Heart right ventricle (tissue), 16 donors: Measurements from ENCODE around the gene RYR1. TPM values are rescaled to one million over a fixed set of nuclear protein-coding genes. Genes with fewer than 3 reads are reported as not detected.
"Not testable (repeated sequence)": the region's sequence is repeated elsewhere in the genome, so short reads cannot be mapped to it uniquely, and the experiment has no call there.

ENCODE experiments used
- ATAC-seq, 8 donors: fragments of 200-7000 bp; cut with Tn5 transposase; one replicate each; pipeline ENCODE4 v1.9.1; 2020; ENCODE audit warnings: mild to moderate bottlenecking in 8 of 8, moderate library complexity in 8 of 8, moderate number of reproducible peaks in 1 of 8
- DNase-seq, 2 donors: peaks; one replicate each; pipeline ENCODE4 v3.0.0-alpha.2; 2020
- H3K27ac ChIP-seq, 10 donors: fragments of 200-600 bp; sonication (generic) in 2 of 10; one replicate each; pipeline versions ENCODE4 v1.5.0 to v1.8.0; 2020 to 2022; ENCODE audit warnings: mild to moderate bottlenecking in 3 of 10
- H3K27me3 ChIP-seq, 7 donors: fragments of 200-600 bp; one replicate each; pipeline ENCODE4 v1.8.0; 2021 to 2022; ENCODE audit warnings: mild to moderate bottlenecking in 2 of 7
- H3K36me3 ChIP-seq, 9 donors: fragments of 200-600 bp; sonication (generic) in 1 of 9; one replicate each; pipeline versions ENCODE4 v1.5.0 to v1.8.0; 2020 to 2022; ENCODE audit warnings: mild to moderate bottlenecking in 2 of 9
- H3K4me1 ChIP-seq, 9 donors: fragments of 200-600 bp; sonication (generic) in 1 of 9; one replicate each; pipeline versions ENCODE4 v1.5.0 to v1.8.0; 2020 to 2022; ENCODE audit warnings: mild to moderate bottlenecking in 4 of 9
- H3K4me3 ChIP-seq, 10 donors: fragments of 200-600 bp; sonication (generic) in 2 of 10; one replicate each; pipeline versions ENCODE4 v1.5.0 to v1.8.0; 2020 to 2022; ENCODE audit warnings: mild to moderate bottlenecking in 7 of 10, moderate library complexity in 2 of 10
- H3K9me3 ChIP-seq, 11 donors: fragments of 200-600 bp in 10 of 11; sonication (generic) in 2 of 11; one replicate each; pipeline versions ENCODE4 v1.5.0 to v1.8.0; 2013 to 2022; ENCODE audit warnings: mild to moderate bottlenecking in 2 of 11, control low read depth in 1 of 11, moderate library complexity in 1 of 11
- CTCF ChIP-seq, 9 donors: fragments of 200-600 bp; sonication (generic) in 2 of 9; IDR thresholded peaks; one replicate each; pipeline versions ENCODE4 v1.5.0 to v1.8.0; 2021 to 2022; ENCODE audit warnings: antibody characterized with exemption in 9 of 9, mild to moderate bottlenecking in 5 of 9, moderate library complexity in 1 of 9
- WGBS, 2 donors: extraction: QIAGEN DNeasy Blood & Tissue Kit; methylation state at CpG; one replicate each; pipeline ENCODE4 v1.1.7; 2013; ENCODE audit warnings: inconsistent platforms in 1 of 2; 5-methylcytosine and 5-hydroxymethylcytosine counted together
- intact Hi-C, 10 donors: fragments of 100-400 bp; cut with DNase I; formaldehyde crosslinking; loops; one replicate each; pipeline versions ENCODE4 v1.11.1 to v1.14.2; 2022
- polyA plus RNA-seq, 2 donors: library from polyadenylated mRNA; stranded (reverse); fragments of 200-250 nt; gene quantifications; one replicate each; pipeline ENCODE4 v1.2.3, GENCODE V29; 2013
- total RNA-seq, 10 donors: library from RNA; stranded (reverse); fragmentation: NEBNext Ultra II Directional in 3 of 10; extraction: Animal tissue kit (Norgen Biotek cat#: 25700) in 3 of 10; gene quantifications; one replicate each; pipeline versions ENCODE4 v1.2.1 to v1.2.4, GENCODE V29; 2021 to 2023
- donor health status: Arrhythmogenic right ventricular cardiomyopathy.
- donor health status: ischemic (EF 13 %, LVEDD 7.1; RV severe dilation, severe dysfunction).
- donor health status: healthy with polysubstance abuse.
- donor health status: DM: no; HTN: yes; CAD: no.
- donor health status: DM: no; HTN: no; CAD: no.
- donor health status: ischemic (EF 25% LVEDD 6.9; RV normal size, moderate dysfunction).
- donor health status: ischemic (EF 25% LVEDD 5.7; RV mildly dilated, moderate dysfunction).
- donor health status: healthy.
- donor health status: DM: yes; HTN: yes; CAD: no.
- donor health status: Ischemic cardiomyopathy.
- donor health status: ischemic (EF 35%, LVEDD 5.7; RV mildly dilated, moderate dysfunction).
- donor health status: nonischemic (EF 11% LVEDD 7.7; RV severe dilation, severe dysfunction).
- donor health status: DM: yes; HTN: yes; CAD: no.
- donor health status: PGD.
- donor health status: ischemic (EF 29% LVEDD 5.4; RV normal size, mild dysfunction).
- donor health status: nonischemic (EF 23%, LVEDD 6.1; RV moderate dilation, normal function).

RYR1 gene
- total and polyA plus RNA-seq, 12 donors = 0.20 to 1.7 (median 0.74) TPM

- intact Hi-C loops = loop anchor here in 7 of 10 donors (10.0 kb wide), 4 partner anchors 110 to 1070 kb away; partner anchors contain the start of genes MRPS12 (in 1 of the 7) and SARS2 (in 1 of the 7)
- Histone ChIP-seq H3K9me3 (no peaks in the 10 kb centered on the region), H3K27ac (no peak overlapping the region), H3K4me3 (no peak overlapping the region), H3K36me3 (peaks cover 0 to 50% (median 12%) of the 10 kb centered on the region in 9 donors), H3K4me1 (peaks cover 0 to 17% (median 11%) of the 10 kb centered on the region in 9 donors), H3K27me3 (peaks cover 0 to 14% (median 8%) of the 10 kb centered on the region in 7 donors)
- DNase-seq (no peak), ATAC-seq (no peak)
- 94 to 97% methylated on average over 8 of the region's 8 CpGs for WGBS, 2 donors
- TF ChIP-seq CTCF (IDR thresholded peaks at IDR 0.05) = no peak
These were observed 28.2 kb upstream of the RYR1 start for GRCh38 chr19:38405276-38405675.

GRCh38 chr19:38409631-38410133, 23.8 kb upstream of the RYR1 start:
- ATAC-seq (peak in 7 of 8 donors; percentile 55 to 83 (median 73)), DNase-seq (peak; percentile 30 to 50)
- 29 to 37% methylated on average over 7 of the region's 7 CpGs for WGBS, 2 donors
- no peaks in the 10 kb centered on the region for H3K4me1 ChIP-seq
- no peaks in the 10 kb centered on the region for H3K9me3 ChIP-seq
- H3K4me3 ChIP-seq = no peak overlapping the region
- intact Hi-C loops = loop anchor here in 7 of 10 donors (10.0 kb wide), 4 partner anchors 105 to 1065 kb away; partner anchors contain the start of genes MRPS12 (in 1 of the 7) and SARS2 (in 1 of the 7)
- H3K27ac ChIP-seq = no peak overlapping the region
- no peak for TF ChIP-seq CTCF (IDR thresholded peaks at IDR 0.05)
- H3K27me3 ChIP-seq = peaks cover 0 to 1% (median 0%) of the 10 kb centered on the region in 7 donors
- peaks cover 0 to 68% (median 12%) of the 10 kb centered on the region in 9 donors for H3K36me3 ChIP-seq

- DNase-seq, H3K27ac ChIP-seq, H3K27me3 ChIP-seq, H3K4me1 ChIP-seq, H3K9me3 ChIP-seq, ATAC-seq, H3K4me3 ChIP-seq, intact Hi-C loops: not testable (repeated sequence)
- peaks cover 0 to 65% (median 7%) of the 10 kb centered on the region in 9 donors for H3K36me3 ChIP-seq
- WGBS, 2 donors = 67 to 71% methylated on average over 6 of the region's 6 CpGs
These were observed 23.1 kb upstream of the RYR1 start for GRCh38 chr19:38410407-38410806.

- H3K27me3 ChIP-seq = peaks cover 0 to 4% (median 0%) of the 10 kb centered on the region in 7 donors
- intact Hi-C loops = no loop called here
- no peaks in the 10 kb centered on the region for H3K9me3 ChIP-seq
- WGBS, 2 donors = 83 to 84% methylated on average over 13 of the region's 13 CpGs
- no peaks in the 10 kb centered on the region for H3K4me1 ChIP-seq
- no peak overlapping the region for H3K27ac ChIP-seq
- no peak for DNase-seq
- H3K36me3 ChIP-seq = peaks cover 0 to 60% (median 7%) of the 10 kb centered on the region in 9 donors
- peak in 1 of 8 donors; percentile 35 for ATAC-seq
- no peak for TF ChIP-seq CTCF (IDR thresholded peaks at IDR 0.05)
- H3K4me3 ChIP-seq = no peak overlapping the region
These were observed 22.3 kb upstream of the RYR1 start for GRCh38 chr19:38411041-38411712.

- peaks cover 0 to 53% (median 4%) of the 10 kb centered on the region in 9 donors for H3K36me3 ChIP-seq
- H3K4me3 ChIP-seq, H3K27me3 ChIP-seq, intact Hi-C loops, H3K27ac ChIP-seq, H3K4me1 ChIP-seq, H3K9me3 ChIP-seq, DNase-seq, ATAC-seq: not testable (repeated sequence)
- 92% methylated on average over 5 of the region's 5 CpGs for WGBS, 2 donors
These were observed 21.6 kb upstream of the RYR1 start for GRCh38 chr19:38411898-38412297.
